ENCODE data around the gene DCUN1D2.
"Not testable (repeated sequence)": the region's sequence is repeated elsewhere in the genome, so short reads cannot be mapped to it uniquely, and the experiment has no call there.

DCUN1D2 gene

DNA sequence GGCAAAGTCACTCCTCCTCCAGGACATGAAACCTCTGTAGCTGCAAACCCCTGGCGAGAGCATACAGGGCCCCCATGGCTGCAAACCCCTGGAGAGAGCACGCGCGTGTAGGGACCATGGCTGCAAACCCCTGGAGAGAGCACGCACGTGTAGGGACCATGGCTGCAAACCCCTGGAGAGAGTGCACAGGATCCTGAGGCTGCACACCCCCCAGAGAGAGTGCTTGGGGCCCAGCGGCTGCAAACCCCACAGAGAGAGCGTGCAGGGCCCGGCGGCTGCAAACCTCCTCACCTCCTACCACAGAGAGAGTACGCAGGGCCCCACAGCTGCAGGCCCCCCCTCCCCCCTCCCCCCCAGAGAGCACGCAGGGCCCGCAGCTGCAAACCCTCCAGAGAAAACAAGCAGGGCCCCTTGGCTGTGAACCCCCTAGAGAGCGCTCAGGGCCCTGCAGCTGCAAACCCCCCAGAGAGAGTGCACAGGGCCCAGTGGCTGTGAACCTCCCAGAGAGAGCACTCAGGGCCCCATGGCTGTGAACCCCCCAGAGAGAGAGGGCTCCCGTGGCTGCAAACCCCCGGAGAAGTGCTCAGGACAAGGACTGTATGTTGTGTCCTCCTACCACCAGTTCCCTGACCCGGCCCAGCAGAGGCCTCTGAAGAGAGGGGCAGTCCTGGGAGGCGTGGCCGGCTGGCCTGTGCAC lies 44.6 kb downstream of the DCUN1D2 start:
- no peak for DNase-seq (ENCODE audit: low spot score)

GRCh38 chr13:113443991-113444390 lies 46.5 kb downstream of the DCUN1D2 start:
- no peak for DNase-seq (ENCODE audit: low spot score)

- DNase-seq (ENCODE audit: low spot score) = no peak
Measured at GRCh38 chr13:113442985-113443362, 47.5 kb downstream of the DCUN1D2 start.

- no peak for DNase-seq (ENCODE audit: low spot score)
Measured at GRCh38 chr13:113442354-113442984, 48.0 kb downstream of the DCUN1D2 start.

DNA sequence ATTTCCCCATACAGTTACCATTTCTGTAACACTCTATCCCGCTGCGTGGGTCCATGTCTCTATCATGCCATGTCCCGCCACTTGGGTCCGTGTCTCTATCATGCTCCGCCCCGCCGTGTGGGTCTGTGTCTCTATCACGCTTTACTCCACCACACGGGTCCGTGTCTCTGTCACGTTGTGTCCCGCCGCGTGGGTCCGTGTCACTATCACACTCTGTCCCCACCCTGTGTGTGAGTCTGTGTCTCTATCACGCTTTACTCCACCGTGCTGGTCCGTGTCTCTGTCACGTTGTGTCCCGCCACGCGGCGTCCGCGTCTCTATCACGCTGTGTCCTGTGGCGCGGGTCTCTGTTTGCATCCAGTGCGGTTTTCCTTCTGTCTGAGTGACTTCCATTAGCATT lies 48.9 kb downstream of the DCUN1D2 start:
- DNase-seq (ENCODE audit: low spot score) = no peak

- DNase-seq (ENCODE audit: low spot score) = no peak
Measured at GRCh38 chr13:113437408-113438010, 53.0 kb downstream of the DCUN1D2 start.

DNA sequence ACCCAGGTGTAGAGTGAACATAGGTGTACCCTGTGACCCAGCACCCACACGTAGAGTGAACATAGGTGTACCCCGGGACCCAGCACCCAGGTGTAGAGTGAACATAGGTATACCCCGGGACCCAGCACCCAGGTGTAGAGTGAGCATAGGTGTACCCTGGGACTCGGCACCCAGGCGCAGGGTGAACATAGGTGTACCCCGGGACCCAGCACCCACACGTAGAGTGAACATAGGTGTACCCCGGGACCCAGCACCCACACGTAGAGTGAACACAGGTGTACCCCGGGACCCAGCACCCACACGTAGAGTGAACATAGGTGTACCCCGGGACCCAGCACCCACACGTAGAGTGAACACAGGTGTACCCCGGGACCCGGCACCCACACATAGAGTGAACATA lies 53.6 kb downstream of the DCUN1D2 start:
- DNase-seq (ENCODE audit: low spot score) = not testable (repeated sequence)

- not testable (repeated sequence) for DNase-seq (ENCODE audit: low spot score)
Measured at GRCh38 chr13:113435907-113436306, 54.6 kb downstream of the DCUN1D2 start.

DNA sequence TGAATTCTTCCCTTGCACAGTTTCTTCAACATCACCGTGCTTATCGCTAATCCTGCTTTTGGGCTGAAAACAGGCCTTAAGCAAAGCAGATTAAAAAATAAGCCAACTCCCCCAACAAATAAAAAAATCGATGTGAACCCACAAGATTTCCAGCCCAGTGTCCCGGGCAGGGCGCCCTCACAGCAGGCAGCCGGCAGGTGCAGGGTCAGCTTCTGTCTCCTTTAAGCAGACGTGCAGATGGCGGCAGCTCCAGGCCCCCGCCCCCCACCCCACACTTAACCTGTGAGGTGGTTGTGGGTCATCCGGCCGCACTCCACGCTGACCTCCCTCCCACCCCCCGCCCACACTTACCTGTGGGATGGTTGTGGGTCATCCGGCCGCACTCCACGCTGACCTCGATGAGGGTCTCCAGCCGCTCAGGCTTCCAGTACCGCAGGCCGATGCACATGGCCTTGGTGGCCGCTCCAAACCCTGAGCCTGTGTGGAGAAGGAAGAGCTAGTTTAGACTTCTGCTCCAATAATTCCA lies 57.1 kb downstream of the DCUN1D2 start:
- DNase-seq (ENCODE audit: low spot score) = no peak

DNA sequence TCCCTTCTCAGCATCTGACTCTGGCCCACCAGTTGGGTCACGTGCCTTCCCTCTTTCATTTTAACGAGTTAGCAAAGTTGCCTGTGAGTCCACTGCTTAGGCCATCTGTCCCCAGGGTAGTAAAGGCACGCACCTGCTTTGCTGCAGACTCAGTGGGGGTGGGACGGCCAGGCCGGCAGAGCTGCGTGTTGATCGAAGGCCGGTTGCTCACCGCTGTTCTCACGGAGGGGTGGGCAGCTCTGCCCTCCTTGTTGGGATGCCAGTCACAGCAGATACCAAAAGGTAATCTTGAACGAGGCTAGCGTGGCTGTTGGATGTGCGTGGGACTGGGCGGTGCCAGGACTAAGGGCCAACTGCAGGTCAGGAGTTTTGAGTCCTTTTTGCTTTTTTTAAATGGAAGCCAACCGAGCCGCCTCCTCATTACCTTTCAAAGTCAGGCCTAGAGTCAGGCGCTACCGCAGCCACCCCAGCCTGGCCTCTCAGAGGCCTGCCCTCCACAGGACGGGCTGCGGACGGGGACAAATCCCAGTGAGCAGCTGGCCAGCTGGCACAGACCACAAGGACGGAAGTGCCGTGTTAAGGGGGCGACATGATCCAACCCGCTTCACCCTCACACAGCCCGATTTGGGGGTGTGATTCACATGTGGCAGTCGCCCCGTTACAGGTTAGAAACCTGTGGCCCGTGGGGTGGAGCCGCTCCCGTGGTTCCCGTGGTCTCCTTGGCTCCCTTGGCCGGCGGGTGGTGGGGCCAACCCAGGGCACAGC lies 57.8 kb downstream of the DCUN1D2 start:
- no peak for DNase-seq (ENCODE audit: low spot score)

DNA sequence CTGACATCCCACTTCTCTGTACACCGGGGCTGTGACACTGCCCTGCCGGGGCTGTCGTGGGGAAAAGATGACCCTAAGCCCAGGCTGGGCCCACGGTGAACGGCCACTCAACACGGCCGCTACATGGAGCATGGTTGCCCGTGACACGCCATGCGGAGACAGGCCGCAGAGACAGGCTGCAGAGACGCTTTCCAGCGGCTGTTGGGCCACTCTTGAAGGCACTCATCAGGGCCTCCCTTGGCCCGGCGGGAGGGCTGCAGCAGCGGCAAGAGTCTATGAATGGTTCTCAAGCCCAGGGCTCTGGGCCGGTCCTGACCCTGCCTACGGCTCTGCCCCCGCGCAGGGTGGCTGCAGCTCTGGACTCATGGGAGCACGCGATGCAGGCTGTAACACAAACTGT lies 59.3 kb downstream of the DCUN1D2 start:
- no peak for DNase-seq (ENCODE audit: low spot score)

DNA sequence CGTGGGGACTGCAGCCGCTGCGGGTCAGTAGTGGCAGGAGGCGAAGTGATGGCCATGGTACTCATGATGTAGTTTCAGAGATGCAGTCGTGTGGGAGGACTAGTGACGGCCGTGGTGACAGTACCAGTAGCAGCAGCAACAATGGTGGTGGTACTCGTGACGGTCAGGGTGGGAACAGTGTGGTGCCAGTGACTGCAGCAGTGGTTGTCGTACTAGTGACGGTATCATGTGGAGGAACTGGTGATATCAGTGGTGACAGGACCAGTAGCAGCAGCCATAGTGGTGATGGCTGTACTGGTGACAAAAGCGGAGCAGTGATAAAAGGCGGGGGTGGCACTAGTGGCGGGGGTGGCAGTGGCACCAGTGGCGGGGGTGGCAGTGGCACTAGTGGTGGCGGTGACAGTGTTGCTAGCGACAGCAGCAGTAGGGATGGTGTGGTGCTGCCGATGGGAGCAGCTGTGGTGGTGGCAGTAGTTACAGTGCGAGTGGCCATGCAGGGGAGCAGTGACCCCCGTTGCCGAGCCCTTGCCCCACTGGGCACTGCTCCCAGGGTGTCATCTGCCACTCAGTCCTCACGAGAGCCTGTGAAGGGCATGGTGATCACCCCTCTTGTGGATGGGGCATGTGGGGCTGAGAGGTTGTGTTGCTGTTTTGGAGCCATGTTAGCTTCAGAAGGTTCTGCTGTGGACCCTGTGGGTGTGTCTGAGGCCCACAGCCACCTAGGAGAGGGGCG lies 60.0 kb downstream of the DCUN1D2 start:
- no peak for DNase-seq (ENCODE audit: low spot score)

DNA sequence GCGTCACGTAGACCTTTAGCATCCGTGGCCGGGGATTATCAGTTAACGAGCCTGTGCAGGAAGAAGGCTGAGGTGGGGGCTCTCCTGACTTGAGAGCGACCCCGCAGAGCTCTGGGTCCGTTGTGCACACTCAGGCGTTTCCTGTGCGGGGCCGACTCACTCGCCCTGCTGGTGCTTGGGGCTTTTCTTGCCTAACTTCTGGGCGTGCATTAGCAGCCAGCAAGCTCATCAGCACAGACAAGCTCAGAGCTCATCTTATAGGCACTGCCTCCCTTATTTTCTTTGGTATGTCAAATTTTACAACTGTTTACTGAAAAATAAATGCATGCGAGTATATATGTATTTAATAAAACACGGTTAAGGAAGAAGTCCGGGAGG lies 60.9 kb downstream of the DCUN1D2 start:
- no peak for DNase-seq (ENCODE audit: low spot score)

DNA sequence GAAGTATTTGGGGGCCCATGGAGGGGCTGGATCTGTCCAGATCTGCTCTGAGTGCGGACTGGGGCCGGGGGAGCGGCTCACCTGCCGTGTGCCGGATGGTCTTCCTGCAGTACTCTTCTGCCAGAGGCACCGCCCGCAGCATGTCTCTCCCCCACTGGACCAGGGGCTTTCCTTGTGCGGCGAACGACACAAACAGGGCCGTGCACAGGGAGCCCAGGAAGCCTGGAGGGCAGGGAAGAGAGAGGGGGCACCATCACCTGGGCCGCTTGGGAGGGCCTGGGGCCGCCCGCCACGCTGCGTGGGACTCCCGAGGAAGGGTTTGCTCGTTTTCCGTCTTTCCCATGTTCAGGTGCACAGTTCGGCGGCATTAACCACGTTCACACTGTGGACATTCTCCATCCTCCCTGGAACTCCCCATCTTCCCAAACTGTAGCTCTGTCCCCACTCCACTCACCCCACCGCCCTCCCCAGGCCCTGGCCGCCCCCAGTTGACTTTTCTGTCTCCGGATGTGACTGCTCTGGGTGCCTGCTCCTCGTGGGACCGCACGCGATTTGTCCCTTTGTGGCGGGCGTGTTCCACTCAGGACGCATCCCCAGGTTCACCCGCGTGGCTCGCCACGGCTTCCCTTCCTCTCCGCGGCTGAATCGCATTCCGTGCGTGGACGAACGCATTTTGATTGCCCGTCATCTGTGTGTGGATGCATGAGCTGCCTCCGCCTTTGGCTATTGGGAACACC lies 61.5 kb downstream of the DCUN1D2 start:
- DNase-seq (ENCODE audit: low spot score) = no peak

- DNase-seq (ENCODE audit: low spot score) = no peak
Measured at GRCh38 chr13:113428469-113428865, 62.0 kb downstream of the DCUN1D2 start.

DNA sequence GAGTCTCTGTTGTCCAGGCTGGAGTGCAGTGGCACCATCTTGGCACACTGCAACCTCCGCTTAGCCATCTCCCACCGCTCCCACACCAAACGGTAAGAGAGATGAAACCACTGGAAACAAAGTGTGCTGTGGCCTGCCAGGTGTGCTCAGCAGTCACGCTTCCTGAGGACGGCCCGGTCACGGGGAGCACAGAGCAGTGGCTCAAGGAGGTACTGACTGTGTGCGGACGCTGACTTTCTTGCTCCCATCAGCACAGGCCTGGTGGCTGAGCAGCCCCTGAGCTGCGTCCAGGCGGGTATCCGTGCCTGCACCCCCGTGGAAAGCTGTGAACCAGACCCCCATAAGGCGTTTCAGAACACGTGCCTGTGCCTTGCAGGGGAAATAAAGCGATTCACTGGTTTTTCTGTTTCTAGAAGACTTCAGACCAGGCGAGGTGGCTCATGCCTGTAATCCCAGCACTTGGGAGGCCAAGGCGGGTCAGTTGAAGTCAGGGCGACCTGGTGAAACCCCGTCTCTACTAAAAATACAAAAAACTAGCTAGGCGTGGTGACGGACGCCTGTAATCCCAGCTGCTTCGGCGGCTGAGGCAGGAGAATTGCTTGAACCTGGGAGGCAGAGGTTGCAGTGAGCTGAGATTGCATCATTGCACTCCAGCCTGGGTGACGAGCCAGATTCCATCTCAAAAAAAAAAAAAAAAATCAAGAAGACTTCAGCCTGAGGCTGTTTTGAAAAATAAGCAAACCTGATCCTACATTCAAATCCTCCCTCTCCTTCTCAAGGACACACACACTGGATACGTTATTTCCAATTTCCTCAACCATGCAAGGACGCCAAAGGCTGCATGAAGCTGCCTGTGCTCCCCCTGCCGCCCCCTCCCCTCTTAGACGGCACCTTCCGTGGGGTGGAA lies 62.7 kb downstream of the DCUN1D2 start:
- no peak for DNase-seq (ENCODE audit: low spot score)

DNA sequence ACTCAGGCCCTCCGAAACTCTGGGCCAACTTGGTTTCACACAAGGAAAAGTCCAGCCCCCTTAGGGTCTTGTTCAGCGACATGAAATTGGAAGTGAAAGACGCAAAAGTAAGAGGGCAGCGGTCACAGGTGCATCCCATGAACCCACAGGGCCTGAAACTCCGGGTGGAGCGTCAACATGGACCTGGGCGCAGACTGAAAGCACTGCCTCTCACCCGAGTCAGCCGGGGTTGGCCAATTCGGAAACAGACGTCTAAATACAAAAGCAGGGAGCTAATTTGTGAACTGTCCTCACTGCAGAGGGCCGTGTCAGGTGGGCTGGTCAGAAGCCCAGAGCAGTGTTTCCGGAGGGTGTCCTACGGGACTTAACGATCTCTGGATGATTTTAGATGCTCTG lies 63.9 kb downstream of the DCUN1D2 start:
- no peak for DNase-seq (ENCODE audit: low spot score)

GRCh38 chr13:113425941-113426590 lies 64.4 kb downstream of the DCUN1D2 start:
- DNase-seq (ENCODE audit: low spot score) = no peak

- DNase-seq (ENCODE audit: low spot score) = no peak
Measured at GRCh38 chr13:113423520-113424163, 66.9 kb downstream of the DCUN1D2 start.

All from cerebellar cortex (tissue), 1 donor.